Central memory CD8-positive, alpha-beta T cell (primary cell): Measurements from ENCODE around the gene MAP6D1.
A peak's percentile ranks its signal among the peaks of the same experiment; 100 is the strongest.

ENCODE experiments used
- ATAC-seq: fragments of 150-1000 bp; cut with Tn5 transposase; replicated peaks from 2 replicates; pipeline ENCODE4 v1.10.0; 2022; ENCODE audit warnings: mild to moderate bottlenecking, moderate FRiP score, moderate number of reproducible peaks; ENCODE audit not compliant: poor library complexity, severe bottlenecking; ENCODE audit errors: extremely low read depth
- DNase-seq, 2 donors: peaks; one replicate each; pipeline ENCODE4 v3.0.0; 2021; ENCODE audit warnings: low spot score in 2 of 2
- H3K27ac Mint-ChIP-seq: one replicate; pipeline ENCODE4 v1.8.0; 2022; ENCODE audit warnings: low read depth, mild to moderate bottlenecking, moderate library complexity, mixed read lengths
- H3K27me3 Mint-ChIP-seq: one replicate; pipeline ENCODE4 v1.8.0; 2022; ENCODE audit warnings: mixed read lengths
- H3K36me3 Mint-ChIP-seq: one replicate; pipeline ENCODE4 v1.8.0; 2022; ENCODE audit warnings: mild to moderate bottlenecking, moderate library complexity, mixed read lengths; ENCODE audit not compliant: insufficient read depth
- H3K4me1 Mint-ChIP-seq: one replicate; pipeline ENCODE4 v1.8.0; 2022; ENCODE audit warnings: mixed read lengths
- H3K4me3 Mint-ChIP-seq: one replicate; pipeline ENCODE4 v1.8.0; 2022; ENCODE audit warnings: mild to moderate bottlenecking, moderate library complexity, mixed read lengths
- H3K9me3 Mint-ChIP-seq: one replicate; pipeline ENCODE4 v1.8.0; 2022; ENCODE audit warnings: mixed read lengths

Gene MAP6D1

GRCh38 chr3:183818041-183818620 lies 7.2 kb downstream of the MAP6D1 start:
- no peak for ATAC-seq
- H3K36me3 Mint-ChIP-seq, result peaks cover 5% of the 10 kb centered on the region
- H3K4me3 Mint-ChIP-seq, result no peak overlapping the region
- peaks cover 24% of the 10 kb centered on the region for H3K4me1 Mint-ChIP-seq
- peak overlapping the region; percentile 74 for H3K27ac Mint-ChIP-seq
- H3K27me3 Mint-ChIP-seq, result no peaks in the 10 kb centered on the region
- DNase-seq, result no peak
- no peaks in the 10 kb centered on the region for H3K9me3 Mint-ChIP-seq

GRCh38 chr3:183817639-183818038 lies 7.7 kb downstream of the MAP6D1 start:
- DNase-seq (no peak), ATAC-seq (no peak)
- Mint-ChIP-seq H3K36me3 (peaks cover 5% of the 10 kb centered on the region), H3K9me3 (no peaks in the 10 kb centered on the region), H3K27me3 (no peaks in the 10 kb centered on the region), H3K27ac (peak overlapping the region; percentile 74), H3K4me1 (peaks cover 24% of the 10 kb centered on the region), H3K4me3 (no peak overlapping the region)

GRCh38 chr3:183816681-183817510 lies 8.5 kb downstream of the MAP6D1 start:
- H3K9me3 Mint-ChIP-seq, result no peaks in the 10 kb centered on the region
- no peak overlapping the region for H3K27ac Mint-ChIP-seq
- ATAC-seq (no peak), DNase-seq (no peak)
- H3K4me3 Mint-ChIP-seq, result no peak overlapping the region
- H3K4me1 Mint-ChIP-seq, result peaks cover 19% of the 10 kb centered on the region
- H3K36me3 Mint-ChIP-seq, result peaks cover 5% of the 10 kb centered on the region
- no peaks in the 10 kb centered on the region for H3K27me3 Mint-ChIP-seq

- Mint-ChIP-seq H3K27me3 (no peaks in the 10 kb centered on the region), H3K36me3 (peaks cover 5% of the 10 kb centered on the region), H3K4me3 (peak overlapping the region; percentile 37), H3K27ac (peak overlapping the region; percentile 69), H3K4me1 (peaks cover 19% of the 10 kb centered on the region), H3K9me3 (no peaks in the 10 kb centered on the region)
- no peak for DNase-seq
- no peak for ATAC-seq
These were observed 9.4 kb downstream of the MAP6D1 start for GRCh38 chr3:183815951-183816475.

- ATAC-seq, result peak; percentile 69
- Mint-ChIP-seq H3K27me3 (no peaks in the 10 kb centered on the region), H3K4me3 (peak overlapping the region; percentile 37), H3K4me1 (peaks cover 19% of the 10 kb centered on the region), H3K9me3 (no peaks in the 10 kb centered on the region), H3K27ac (peak overlapping the region; percentile 69), H3K36me3 (peaks cover 5% of the 10 kb centered on the region)
- DNase-seq, result no peak
These were observed 9.8 kb downstream of the MAP6D1 start for GRCh38 chr3:183815563-183815940.

- no peak for ATAC-seq
- peaks cover 19% of the 10 kb centered on the region for H3K4me1 Mint-ChIP-seq
- peak overlapping the region; percentile 11 for H3K27ac Mint-ChIP-seq
- no peaks in the 10 kb centered on the region for H3K9me3 Mint-ChIP-seq
- H3K4me3 Mint-ChIP-seq, result no peak overlapping the region
- peaks cover 10% of the 10 kb centered on the region for H3K36me3 Mint-ChIP-seq
- DNase-seq, result no peak
- H3K27me3 Mint-ChIP-seq, result no peaks in the 10 kb centered on the region
These were observed 11.1 kb downstream of the MAP6D1 start for GRCh38 chr3:183814240-183814639.

- Mint-ChIP-seq H3K4me1 (peaks cover 19% of the 10 kb centered on the region), H3K36me3 (peaks cover 21% of the 10 kb centered on the region), H3K9me3 (no peaks in the 10 kb centered on the region), H3K27me3 (no peaks in the 10 kb centered on the region), H3K4me3 (no peak overlapping the region), H3K27ac (peak overlapping the region; percentile 26)
- DNase-seq (no peak), ATAC-seq (no peak)
These were observed 12.5 kb downstream of the MAP6D1 start for GRCh38 chr3:183812761-183813445.

GRCh38 chr3:183811638-183812037 lies 13.7 kb downstream of the MAP6D1 start:
- H3K36me3 Mint-ChIP-seq, result peaks cover 26% of the 10 kb centered on the region
- no peaks in the 10 kb centered on the region for H3K9me3 Mint-ChIP-seq
- no peaks in the 10 kb centered on the region for H3K27me3 Mint-ChIP-seq
- peaks cover 19% of the 10 kb centered on the region for H3K4me1 Mint-ChIP-seq
- no peak overlapping the region for H3K4me3 Mint-ChIP-seq
- no peak for DNase-seq
- ATAC-seq, result no peak
- H3K27ac Mint-ChIP-seq, result peak overlapping the region; percentile 17

GRCh38 chr3:183810643-183811594 lies 14.5 kb downstream of the MAP6D1 start:
- Mint-ChIP-seq H3K4me1 (peaks cover 14% of the 10 kb centered on the region), H3K9me3 (no peaks in the 10 kb centered on the region), H3K27me3 (no peaks in the 10 kb centered on the region), H3K27ac (peak overlapping the region; percentile 17), H3K4me3 (no peak overlapping the region), H3K36me3 (peaks cover 25% of the 10 kb centered on the region)
- ATAC-seq (no peak), DNase-seq (no peak)

GRCh38 chr3:183809270-183809669 lies 16.1 kb downstream of the MAP6D1 start:
- no peak for ATAC-seq
- peaks cover 2% of the 10 kb centered on the region for H3K4me1 Mint-ChIP-seq
- no peaks in the 10 kb centered on the region for H3K27me3 Mint-ChIP-seq
- H3K9me3 Mint-ChIP-seq, result no peaks in the 10 kb centered on the region
- no peak overlapping the region for H3K27ac Mint-ChIP-seq
- no peak for DNase-seq
- peaks cover 34% of the 10 kb centered on the region for H3K36me3 Mint-ChIP-seq
- H3K4me3 Mint-ChIP-seq, result no peak overlapping the region

GRCh38 chr3:183808355-183808754 lies 17.0 kb downstream of the MAP6D1 start:
- H3K36me3 Mint-ChIP-seq, result peaks cover 38% of the 10 kb centered on the region
- no peak overlapping the region for H3K4me3 Mint-ChIP-seq
- no peaks in the 10 kb centered on the region for H3K4me1 Mint-ChIP-seq
- no peaks in the 10 kb centered on the region for H3K9me3 Mint-ChIP-seq
- ATAC-seq (no peak), DNase-seq (no peak)
- H3K27me3 Mint-ChIP-seq, result no peaks in the 10 kb centered on the region
- H3K27ac Mint-ChIP-seq, result no peak overlapping the region

- ATAC-seq (no peak), DNase-seq (no peak)
- no peaks in the 10 kb centered on the region for H3K4me1 Mint-ChIP-seq
- H3K36me3 Mint-ChIP-seq, result peaks cover 43% of the 10 kb centered on the region
- no peaks in the 10 kb centered on the region for H3K27me3 Mint-ChIP-seq
- H3K9me3 Mint-ChIP-seq, result no peaks in the 10 kb centered on the region
- H3K4me3 Mint-ChIP-seq, result no peak overlapping the region
- H3K27ac Mint-ChIP-seq, result no peak overlapping the region
These were observed 17.5 kb downstream of the MAP6D1 start for GRCh38 chr3:183807881-183808280.
